Stimulated activated CD4-positive, alpha-beta T cell treated with anti-CD3 and anti-CD28 coated beads, Interleukin-2, amount 100 ng/mL, for 48 hours (primary cell): ENCODE results near the gene POU2AF1.

Experiments
- DNase-seq, 2 donors: peaks; one replicate each; pipeline ENCODE4 v3.0.0-alpha.2; 2020

Gene POU2AF1

DNA sequence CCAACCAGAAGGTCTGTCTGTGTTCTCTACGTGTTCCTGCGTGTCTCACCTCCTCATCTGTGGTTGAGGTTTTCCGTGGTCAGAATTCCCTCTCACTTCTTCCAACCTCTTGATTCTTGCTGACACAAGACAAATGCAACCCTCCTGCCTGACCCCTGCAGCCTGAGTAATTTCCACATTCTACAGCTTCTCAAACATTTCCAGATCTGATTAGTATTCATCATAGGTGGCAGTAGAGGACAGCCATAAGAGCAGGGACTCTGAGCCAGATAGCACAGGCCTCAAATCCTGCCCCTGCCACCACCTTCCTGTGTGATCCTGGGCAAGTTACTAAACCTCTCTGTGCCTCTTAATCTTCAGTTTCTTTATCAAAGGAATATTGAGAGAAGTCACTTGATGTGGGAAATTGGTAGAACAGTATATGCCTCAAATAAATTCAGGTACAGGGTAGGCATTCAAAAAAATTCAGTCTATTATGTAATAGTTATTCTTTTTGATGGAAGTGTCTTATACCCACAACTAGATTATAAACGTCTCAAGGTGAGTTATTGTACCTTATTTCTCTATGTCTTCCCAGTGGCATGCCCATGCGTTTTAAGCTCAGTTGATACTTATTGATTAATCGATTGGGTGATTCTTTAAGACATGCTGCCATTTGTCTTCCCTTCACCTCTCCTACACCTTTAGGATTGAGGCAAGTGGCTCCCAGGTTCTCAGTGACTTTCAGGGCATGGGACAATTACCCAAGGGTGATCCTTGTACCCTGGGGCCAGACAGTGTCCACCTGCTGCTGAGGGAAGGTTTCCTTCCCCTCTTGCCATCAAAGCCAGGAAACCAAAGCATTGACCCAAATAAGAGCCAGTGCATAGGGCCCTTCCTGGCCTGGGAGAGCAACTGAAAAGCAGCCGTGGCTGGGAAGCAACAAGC lies 19.6 kb downstream of the POU2AF1 start:
- no peak for DNase-seq

DNA sequence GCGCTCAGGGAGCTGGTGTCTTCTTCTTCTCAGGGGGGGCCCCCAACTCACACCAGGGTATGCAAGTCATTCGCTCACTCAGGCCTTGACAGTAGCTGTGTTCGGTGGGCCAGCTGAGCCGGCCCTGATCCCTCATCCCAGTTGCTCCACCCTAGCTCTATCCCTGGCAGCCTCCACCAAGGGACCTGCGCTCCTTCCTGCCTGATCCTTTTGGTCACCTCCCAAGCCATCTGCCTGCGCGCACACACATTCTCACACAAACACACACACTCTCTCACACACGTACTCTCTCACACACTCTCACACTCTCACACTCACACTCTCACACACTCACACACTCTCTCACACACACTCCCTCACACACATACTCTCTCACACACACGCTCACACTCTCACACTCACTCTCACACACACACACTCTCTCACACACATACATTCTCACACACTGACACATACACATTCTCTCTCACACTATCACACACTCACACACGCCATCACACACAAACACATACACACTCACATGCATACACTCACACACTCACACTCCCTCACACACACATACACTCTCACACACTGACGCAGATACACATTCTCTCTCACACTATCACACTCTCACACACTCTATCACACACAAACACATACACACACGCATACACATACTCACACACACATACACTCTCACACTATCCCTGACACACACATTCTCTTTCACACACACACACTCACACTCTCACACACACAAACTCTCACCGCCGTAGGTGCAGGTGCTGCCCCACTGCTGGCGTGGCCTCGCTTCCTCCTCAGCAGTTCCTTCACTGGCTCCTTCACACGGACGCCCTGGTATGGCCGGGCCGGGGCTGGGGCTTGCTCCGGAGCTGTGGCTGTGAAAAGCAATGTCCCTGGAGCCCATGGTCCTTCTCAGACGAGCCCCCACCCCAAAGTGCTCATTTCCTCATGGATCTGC lies 20.8 kb downstream of the POU2AF1 start:
- DNase-seq: no peak

GRCh38 chr11:111357150-111358037 lies 21.7 kb downstream of the POU2AF1 start:
- DNase-seq: no peak

GRCh38 chr11:111356660-111357048 lies 22.4 kb downstream of the POU2AF1 start:
- DNase-seq: no peak

DNA sequence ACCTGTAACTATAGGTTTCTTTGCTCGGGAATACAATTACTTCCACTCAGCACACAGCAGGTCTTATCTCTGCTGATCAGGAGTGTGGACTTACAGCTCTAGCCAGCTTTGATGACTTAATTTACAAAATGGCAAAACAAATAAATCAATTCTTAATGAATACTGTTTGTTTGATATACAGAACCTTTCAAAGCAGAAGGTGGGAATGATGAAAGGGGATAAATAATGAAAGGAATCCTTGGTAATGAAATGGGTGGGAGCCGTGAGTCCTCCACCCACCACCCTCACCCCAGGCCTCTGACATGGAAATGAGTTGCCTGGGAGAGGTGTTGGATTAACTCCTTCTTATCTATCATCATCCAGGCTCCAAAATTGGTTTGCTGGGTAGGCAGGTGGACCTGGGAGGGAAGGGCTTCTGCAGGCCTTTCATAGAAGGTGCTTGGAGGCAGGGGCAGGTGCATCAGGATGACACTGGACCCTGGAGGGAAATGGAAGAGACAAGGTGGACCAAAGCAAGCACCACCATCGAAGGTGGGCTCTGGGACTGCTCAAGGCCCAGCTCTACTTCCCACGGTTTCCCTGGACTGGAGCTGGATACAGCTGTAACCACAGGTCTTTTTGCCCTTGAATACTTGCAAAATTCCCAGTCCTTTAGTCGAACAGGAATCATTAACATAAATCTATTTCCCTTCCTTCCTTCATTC lies 23.0 kb downstream of the POU2AF1 start:
- no peak for DNase-seq

DNA sequence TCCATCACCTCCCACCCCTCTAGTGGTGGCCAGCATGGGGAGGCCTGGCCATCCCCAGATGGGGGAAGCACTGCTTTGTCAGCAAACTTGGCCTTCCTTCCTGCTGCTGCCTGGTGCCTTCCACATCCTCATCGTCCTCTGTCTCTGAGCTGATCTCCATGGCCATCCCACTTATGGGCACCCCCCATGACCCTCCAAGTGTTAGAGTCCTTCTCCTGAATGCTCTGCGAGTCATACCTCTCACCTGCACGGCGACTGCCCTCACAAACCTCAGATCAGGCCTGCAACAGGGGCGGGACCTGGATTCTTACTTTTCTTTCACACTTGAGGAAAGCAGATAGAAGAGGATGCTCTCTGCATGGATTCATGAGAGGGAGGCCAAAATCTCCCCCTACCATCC lies 24.0 kb downstream of the POU2AF1 start:
- no peak for DNase-seq

DNA sequence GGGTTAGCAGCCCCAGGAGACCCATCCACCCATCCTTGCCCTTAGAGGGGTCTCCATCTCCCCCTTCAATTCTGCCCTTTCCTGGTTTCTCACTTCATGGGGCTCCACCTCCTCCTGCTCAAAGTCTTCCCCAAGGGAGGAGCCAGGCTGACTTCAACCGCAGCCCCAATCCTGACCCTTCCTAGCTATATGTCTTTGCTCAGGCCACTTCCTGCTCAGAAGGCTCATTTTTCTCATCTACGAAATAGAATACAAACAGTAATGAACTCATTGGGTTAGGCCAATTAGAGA lies 24.5 kb downstream of the POU2AF1 start:
- DNase-seq: no peak

- DNase-seq: no peak
These were observed 25.1 kb downstream of the POU2AF1 start for GRCh38 chr11:111353776-111354600.

DNA sequence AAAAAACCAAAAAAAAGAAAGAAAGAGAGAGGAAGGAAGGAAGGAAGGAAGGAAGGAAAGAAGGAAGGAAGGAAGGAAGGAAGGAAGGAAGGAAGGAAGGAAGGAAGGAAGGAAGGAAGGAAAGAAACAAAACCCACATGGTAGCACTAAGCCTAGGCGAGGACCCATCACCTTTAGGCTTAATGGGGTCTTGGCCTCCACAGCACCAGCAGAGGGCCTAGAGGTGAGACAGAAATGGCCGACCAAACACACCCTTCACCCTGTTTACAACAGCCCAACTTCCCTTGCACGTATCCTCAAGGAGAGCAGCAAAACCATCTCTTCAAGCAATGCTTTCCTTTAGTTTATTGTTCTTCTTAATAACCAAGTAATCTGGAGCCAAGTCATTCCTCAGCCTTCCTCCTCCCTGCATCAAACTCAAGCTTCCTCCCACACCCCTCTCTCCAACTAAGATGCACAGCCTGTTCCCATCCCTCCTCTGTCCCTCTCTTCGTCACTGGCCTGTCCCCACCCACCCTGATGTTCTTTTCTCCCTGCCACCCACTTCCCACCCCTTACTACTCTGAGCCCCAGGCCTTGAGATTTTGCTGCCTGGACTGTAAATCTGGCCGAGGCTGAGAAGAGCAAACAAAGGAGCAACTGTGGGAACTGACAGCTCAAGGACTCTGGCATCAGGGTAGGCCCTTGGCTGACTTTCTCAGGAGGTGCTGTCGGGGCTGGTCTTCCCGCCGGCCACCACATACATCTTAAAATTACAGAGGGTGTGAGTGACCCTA lies 26.0 kb downstream of the POU2AF1 start:
- no peak for DNase-seq

- DNase-seq: no peak
These were observed 26.8 kb downstream of the POU2AF1 start for GRCh38 chr11:111352231-111352746.

- no peak for DNase-seq
These were observed 27.6 kb downstream of the POU2AF1 start for GRCh38 chr11:111351374-111352055.

DNA sequence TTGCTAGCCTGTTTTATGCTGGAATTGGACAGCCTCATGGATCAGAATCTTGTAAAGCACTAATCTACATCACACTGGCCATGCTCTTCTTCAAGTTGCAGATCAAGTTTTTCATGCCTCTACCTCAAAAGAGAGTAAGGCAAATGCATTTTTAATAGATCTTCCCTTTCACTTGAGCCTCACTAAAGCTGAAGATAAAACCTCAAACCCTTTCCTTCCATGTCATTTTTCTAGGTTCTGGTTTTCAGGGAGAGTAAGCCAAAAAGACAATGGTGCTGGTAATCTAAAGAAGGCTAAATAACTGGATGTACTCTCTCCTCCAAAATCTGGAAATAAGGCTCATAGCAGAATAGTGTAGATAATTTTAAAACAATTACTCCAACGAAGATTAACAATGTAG lies 28.3 kb downstream of the POU2AF1 start:
- DNase-seq: no peak

DNA sequence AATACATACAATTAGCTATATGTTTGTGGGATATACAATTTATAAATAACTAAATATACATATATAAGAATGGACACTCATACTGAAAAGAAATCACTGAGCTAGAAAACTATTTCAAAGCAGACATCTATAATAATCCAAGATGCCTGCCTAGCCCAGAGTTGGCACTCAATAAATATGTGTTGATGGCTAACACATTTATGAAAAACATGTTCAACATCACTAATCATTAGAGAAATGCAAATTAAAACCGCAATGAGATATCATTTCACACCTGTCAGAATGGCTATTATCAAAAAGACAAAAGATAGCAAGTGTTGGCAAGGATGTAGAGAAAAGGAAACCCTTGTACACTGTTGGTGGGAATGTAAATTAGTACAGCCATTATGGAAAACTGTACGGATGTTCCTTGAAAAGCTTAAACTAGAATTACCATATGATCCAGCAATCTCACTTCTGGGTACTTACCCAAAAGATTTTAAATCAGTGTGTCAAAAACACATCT lies 29.8 kb downstream of the POU2AF1 start:
- DNase-seq: no peak

DNA sequence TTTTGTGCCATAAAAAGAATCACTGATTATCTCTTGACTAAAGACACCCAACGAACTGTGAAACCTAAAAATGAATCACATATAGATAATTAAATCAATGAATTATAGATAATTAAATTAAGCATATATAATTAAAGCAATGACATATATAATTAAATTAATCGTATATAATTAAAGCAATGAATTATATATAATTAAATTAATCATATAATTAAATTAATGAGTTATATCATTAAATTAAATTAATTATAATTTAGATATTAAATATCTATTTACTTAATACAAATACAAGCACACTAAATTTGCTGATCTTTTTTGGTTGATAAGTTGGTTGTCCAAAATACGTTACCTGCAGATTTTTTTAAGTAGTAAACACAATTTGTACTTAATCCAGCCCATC lies 30.9 kb downstream of the POU2AF1 start:
- no peak for DNase-seq

- DNase-seq: no peak
These were observed 31.4 kb downstream of the POU2AF1 start for GRCh38 chr11:111347723-111348115.

DNA sequence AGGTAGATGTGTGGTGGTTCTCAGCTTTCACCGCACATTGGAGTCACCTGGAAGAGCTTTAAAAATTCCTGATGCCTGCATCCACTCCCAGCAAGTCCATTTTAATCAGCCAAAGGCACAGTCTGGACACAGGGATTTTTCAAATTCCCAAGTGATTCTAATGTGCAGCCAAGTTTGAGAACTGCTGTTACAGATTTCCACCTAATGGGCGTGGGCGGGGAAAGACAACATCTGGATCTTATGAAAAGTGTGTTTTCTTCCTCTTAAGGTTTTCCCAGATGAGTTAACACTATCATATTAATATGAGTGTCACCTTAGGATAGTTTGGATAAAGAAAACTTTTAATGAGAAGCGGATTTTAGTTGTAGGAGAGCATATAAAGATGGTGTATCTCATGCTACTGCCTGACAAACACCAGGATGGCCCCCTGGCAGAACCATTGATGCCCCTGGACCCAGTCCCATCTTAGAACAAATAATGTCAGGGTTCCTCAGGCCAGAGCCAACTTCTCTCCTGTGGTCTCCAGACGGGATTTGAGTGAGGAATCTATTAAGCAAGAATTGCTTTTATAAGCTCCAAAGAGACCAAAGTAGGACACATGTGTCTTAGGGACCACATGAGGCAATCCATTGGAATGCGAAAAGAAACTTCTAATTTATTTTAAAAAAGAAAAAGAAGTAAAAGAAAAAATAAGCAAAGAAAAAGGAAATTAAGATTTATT lies 31.9 kb downstream of the POU2AF1 start:
- DNase-seq: no peak

DNA sequence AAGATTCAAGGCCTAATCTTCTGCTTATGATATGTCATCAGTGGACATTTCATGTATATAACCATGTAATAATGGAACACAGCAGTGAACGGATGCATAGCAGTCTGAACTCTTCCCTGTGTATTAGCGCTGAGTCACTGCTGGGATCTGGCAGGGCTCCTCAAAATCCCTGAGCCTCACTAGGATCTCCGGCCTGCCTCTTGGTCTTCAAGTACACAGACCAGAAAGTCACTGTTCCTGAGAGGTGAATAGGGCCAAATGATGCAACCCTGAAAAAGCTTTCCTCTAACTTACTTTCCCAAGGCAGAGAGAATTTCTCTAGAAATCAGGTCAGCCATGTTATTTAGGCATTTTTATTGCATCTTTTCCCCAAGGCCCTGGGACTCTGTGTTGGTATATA lies 35.0 kb downstream of the POU2AF1 start:
- DNase-seq: no peak

DNA sequence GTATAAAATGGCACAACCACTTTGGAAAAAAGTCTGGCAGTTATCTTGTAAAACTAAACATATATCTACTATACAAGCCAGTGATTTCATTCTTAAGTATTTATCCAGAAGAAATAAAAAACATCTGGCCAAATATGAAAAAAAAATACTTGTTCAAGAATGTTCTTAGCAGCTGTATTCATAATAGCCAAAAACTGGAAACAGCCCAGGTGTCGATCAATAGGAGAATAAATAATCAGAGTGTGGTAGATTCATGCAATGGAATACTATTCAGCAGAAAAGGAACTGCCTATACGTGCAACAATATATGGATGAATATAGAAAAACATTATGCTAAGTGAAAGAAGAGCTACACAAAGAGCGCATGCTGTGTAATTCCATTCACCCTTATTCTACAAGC lies 36.7 kb downstream of the POU2AF1 start:
- no peak for DNase-seq
